GM19023 (cell line): ENCODE results near the gene ARHGEF4.

Source experiments
- ATAC-seq: cut with Tn5 transposase; IDR thresholded peaks from one replicate; pipeline ENCODE4 v1.9.1; 2021; ENCODE audit warnings: mild to moderate bottlenecking, moderate library complexity; ENCODE audit not compliant: unreplicated experiment

The ARHGEF4 gene

GRCh38 chr2:131005216-131005935 lies 168.7 kb downstream of the ARHGEF4 start:
- ATAC-seq = no peak

- ATAC-seq = no peak
Measured at GRCh38 chr2:131006561-131006960, 169.8 kb downstream of the ARHGEF4 start.

GRCh38 chr2:131008967-131009366 lies 172.3 kb downstream of the ARHGEF4 start:
- no peak for ATAC-seq

- ATAC-seq = no peak
Measured at GRCh38 chr2:131009713-131010475, 173.2 kb downstream of the ARHGEF4 start.

- no peak for ATAC-seq
Measured at GRCh38 chr2:131010566-131010965, 173.9 kb downstream of the ARHGEF4 start.

- no peak for ATAC-seq
Measured at GRCh38 chr2:131011486-131011885, 174.8 kb downstream of the ARHGEF4 start.

- ATAC-seq = no peak
Measured at GRCh38 chr2:131014141-131014540, 177.4 kb downstream of the ARHGEF4 start.

- no peak for ATAC-seq
Measured at GRCh38 chr2:131015764-131016163, 179.1 kb downstream of the ARHGEF4 start.

- ATAC-seq = no peak
Measured at GRCh38 chr2:131016826-131017741, 180.4 kb downstream of the ARHGEF4 start.

- ATAC-seq = no peak
Measured at GRCh38 chr2:131022731-131023130, 186.0 kb downstream of the ARHGEF4 start.

- no peak for ATAC-seq
Measured at GRCh38 chr2:131023758-131024157, 187.0 kb downstream of the ARHGEF4 start.

GRCh38 chr2:131026919-131027318 lies 190.2 kb downstream of the ARHGEF4 start:
- no peak for ATAC-seq

GRCh38 chr2:131027566-131028528 lies 191.1 kb downstream of the ARHGEF4 start:
- no peak for ATAC-seq

GRCh38 chr2:131029812-131030211 lies 193.1 kb downstream of the ARHGEF4 start:
- no peak for ATAC-seq

GRCh38 chr2:131030478-131030971 lies 193.8 kb downstream of the ARHGEF4 start:
- no peak for ATAC-seq

- ATAC-seq = no peak
Measured at GRCh38 chr2:131031431-131031841, 194.7 kb downstream of the ARHGEF4 start.

- no peak for ATAC-seq
Measured at GRCh38 chr2:131031875-131032274, 195.2 kb downstream of the ARHGEF4 start.

GRCh38 chr2:131032393-131032836 lies 195.7 kb downstream of the ARHGEF4 start:
- no peak for ATAC-seq

- no peak for ATAC-seq
Measured at GRCh38 chr2:131033786-131034121, 197.0 kb downstream of the ARHGEF4 start.
